ENCODE results near the gene ASPHD2.
A peak's percentile ranks its signal among the peaks of the same experiment; 100 is the strongest.

Gene ASPHD2, protein sequence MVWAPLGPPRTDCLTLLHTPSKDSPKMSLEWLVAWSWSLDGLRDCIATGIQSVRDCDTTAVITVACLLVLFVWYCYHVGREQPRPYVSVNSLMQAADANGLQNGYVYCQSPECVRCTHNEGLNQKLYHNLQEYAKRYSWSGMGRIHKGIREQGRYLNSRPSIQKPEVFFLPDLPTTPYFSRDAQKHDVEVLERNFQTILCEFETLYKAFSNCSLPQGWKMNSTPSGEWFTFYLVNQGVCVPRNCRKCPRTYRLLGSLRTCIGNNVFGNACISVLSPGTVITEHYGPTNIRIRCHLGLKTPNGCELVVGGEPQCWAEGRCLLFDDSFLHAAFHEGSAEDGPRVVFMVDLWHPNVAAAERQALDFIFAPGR

DNA sequence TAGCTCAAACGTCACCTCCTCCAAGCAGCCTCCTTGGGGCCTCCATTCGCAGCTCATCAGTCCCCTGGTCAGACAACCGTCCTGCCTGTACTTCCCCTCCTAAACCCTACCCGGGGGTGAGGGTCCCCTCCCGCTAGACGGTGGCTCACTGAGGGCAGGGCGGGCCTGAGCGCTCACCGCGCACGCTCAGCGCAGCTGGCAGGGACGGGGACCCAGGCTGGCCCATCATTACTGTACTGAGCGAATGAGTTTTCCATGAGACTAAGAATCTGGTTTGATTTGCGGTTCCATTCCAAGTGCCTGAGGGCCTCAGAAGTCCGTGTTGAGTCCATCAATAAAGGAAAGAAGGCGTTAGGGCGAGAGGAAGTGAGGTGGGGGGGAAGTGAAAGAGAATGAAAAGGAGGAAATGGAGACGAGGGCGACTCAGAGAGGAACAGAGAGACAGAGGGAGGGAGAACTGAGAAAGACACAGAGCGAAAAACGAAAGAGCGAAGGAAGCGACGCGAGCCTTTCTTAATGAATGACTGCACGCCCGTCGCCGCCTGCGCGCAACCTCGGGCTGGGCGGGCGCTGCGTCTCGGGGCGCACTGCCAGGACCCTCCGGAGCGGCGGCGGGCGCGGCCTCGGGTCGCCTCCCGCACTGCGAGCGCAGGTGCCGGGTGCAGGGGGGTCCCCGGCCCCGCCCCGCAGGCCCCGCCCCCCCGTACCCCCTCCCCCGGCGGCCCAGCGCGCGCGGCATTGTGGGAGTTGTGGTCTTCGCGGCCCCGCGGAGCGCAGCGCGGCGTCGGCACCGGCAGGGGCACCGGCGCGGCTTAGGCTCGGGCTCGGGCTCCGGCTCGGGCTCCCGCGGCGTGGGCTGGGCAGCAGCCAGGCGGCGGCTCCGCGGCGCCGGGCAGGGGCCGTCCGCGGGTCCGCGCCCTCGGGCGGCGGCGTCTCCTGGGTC lies at the start of gene ASPHD2:
TSS of gene ASPHD2 (plus strand) at position 746 of the 943 bp plus-strand sequence. CDS start 4,356 bp downstream, outside the sequence.
- Mint-ChIP-seq H3K27me3 (no peaks in the 10 kb centered on the region), H3K4me1 (peaks cover 51% of the 10 kb centered on the region), H3K4me3 (peak within 1 kb of the TSS; percentile 99), H3K36me3 (no peaks in the 10 kb centered on the region), H3K27ac (peak within 1 kb of the TSS; percentile 99), H3K9me3 (no peaks in the 10 kb centered on the region)

DNA sequence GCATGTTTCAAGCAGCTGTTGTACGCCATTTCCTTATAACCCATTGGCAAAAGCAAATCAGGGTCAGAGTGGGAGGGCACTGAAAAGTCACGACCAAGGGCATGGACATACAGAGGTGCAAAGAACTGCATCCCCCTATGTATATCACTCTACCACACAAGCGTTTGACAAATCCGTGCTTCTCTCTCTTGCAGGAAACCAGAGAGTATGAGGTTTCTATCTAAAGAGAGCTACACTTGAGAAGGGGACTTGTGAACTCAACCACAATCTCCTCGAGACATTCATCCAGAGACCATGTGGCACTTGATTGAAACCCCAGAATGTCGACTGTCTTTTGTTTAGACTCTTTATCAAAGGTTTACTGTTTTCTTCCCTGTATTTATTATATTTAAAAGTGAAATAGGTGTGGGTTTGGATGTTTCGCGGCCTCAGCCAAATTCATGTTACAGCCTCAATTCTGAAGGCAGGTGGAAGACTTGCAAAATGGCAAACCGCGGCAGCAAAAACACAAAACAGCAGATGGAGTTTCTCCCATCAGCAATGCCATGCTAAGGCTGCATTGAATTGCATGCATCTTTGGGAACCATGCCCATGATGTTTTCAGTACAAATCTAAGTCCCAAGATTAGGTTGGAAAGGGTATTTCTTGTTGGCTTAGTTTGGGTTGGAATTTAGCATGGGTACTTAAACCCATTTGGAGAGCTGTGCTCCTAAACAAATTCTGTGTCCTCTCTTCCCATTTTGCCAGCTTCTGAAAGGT lies 48.8 kb upstream of the ASPHD2 start:
- H3K4me1 Mint-ChIP-seq = peaks cover 7% of the 10 kb centered on the region
- no peak overlapping the region for H3K4me3 Mint-ChIP-seq
- H3K9me3 Mint-ChIP-seq = no peaks in the 10 kb centered on the region

DNA sequence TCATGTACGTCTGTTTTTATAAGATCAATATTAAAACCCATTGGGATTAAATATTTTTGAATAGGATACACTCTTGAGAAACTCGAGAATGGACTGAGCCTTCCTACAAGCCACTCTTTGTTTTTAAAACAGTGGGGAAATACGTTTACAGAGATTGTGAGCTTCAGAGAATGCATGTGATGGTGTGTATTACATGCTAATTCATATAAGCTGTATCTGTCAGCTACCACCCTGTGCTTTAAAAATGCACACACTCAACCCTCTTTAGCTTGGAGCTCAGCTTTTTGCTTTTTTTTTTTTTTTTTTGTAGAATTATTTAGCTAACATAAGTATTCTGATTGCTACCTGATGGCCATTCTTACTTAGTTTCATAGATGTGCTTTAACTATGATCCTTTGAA lies 46.3 kb upstream of the ASPHD2 start:
- no peaks in the 10 kb centered on the region for H3K4me1 Mint-ChIP-seq

More for the DNA sequence above, 48.8 kb upstream of the ASPHD2 start:
- no peaks in the 10 kb centered on the region for H3K36me3 Mint-ChIP-seq
- H3K27me3 Mint-ChIP-seq = peaks cover 11% of the 10 kb centered on the region
- no peak overlapping the region for H3K27ac Mint-ChIP-seq

DNA sequence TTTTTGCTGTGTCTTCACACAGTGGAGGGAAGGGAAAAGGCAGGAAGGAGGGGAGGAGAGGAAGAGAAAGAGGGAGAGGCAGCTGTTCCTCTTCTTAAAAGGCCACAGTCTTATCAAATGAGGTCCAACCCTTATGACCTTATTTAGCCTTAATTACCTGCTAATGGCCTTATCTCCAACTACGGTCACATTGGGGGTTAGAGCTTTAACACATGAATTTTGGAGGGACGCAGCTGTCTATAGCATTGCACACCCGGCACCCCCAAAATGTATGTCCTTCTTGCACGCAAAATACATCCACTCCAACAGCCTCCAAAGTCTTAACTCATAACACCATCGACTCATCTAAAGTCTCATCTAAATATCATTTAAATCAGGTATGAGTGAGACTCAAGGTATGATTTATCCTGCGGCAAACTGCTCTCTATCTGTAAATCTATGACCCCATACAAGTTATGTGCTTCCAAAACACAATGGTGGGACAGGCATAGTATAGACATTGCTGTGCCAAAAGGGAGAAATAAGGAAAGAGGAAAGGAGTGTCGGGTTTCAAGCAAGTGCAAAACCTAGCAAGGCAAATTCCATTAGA lies 45.0 kb upstream of the ASPHD2 start:
- H3K36me3 Mint-ChIP-seq = no peaks in the 10 kb centered on the region
- H3K4me1 Mint-ChIP-seq = no peaks in the 10 kb centered on the region
- H3K27me3 Mint-ChIP-seq = peaks cover 11% of the 10 kb centered on the region
- H3K4me3 Mint-ChIP-seq = no peak overlapping the region
- no peak overlapping the region for H3K27ac Mint-ChIP-seq
- no peaks in the 10 kb centered on the region for H3K9me3 Mint-ChIP-seq

More for the DNA sequence above, 46.3 kb upstream of the ASPHD2 start:
- H3K4me3 Mint-ChIP-seq = no peak overlapping the region
- H3K27ac Mint-ChIP-seq = no peak overlapping the region
- no peaks in the 10 kb centered on the region for H3K36me3 Mint-ChIP-seq
- H3K9me3 Mint-ChIP-seq = no peaks in the 10 kb centered on the region
- peaks cover 11% of the 10 kb centered on the region for H3K27me3 Mint-ChIP-seq

DNA sequence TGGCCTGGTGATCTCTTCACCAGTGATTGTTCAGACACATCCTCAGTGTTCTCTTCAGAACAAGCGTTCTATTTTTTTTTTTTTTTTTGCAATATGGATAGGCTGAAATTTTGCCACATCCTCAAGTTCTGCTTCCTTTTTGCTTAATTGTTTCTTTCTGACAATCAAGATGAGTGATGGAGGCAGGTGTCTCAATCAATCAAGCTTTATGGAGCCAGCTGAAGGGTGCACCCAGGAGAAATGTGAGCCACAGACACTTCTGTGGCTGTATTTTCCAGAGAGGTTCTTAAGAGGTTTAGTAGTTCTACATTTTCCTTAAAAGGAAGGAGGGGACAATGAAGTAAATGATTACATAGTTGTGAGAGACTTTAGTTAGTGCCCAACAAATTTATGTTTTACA lies 43.9 kb upstream of the ASPHD2 start:
- H3K9me3 Mint-ChIP-seq = no peaks in the 10 kb centered on the region
- no peak overlapping the region for H3K4me3 Mint-ChIP-seq
- H3K27ac Mint-ChIP-seq = no peak overlapping the region
- no peaks in the 10 kb centered on the region for H3K36me3 Mint-ChIP-seq
- H3K27me3 Mint-ChIP-seq = peaks cover 11% of the 10 kb centered on the region
- no peaks in the 10 kb centered on the region for H3K4me1 Mint-ChIP-seq

DNA sequence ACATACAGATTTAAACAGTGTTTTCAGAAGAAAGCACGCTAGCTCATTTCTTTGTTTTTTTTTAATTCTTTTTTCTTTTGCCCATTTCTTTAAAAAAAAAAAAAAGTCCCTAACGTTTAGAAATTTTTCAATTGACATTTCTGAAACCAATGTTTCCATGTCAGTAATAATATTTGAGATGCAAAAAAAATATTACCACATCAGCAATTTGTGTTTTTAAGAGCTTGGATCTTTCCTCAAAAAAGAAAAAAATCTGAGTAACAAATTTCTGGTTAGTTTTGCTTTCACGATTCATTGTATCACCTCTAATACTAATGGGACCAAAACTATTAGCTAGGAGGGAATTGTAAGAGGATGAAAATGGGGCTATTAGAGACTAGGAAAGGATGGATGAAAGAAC lies 39.9 kb upstream of the ASPHD2 start:
- Mint-ChIP-seq H3K4me3 (no peak overlapping the region), H3K36me3 (no peaks in the 10 kb centered on the region), H3K27me3 (peaks cover 7% of the 10 kb centered on the region), H3K9me3 (no peaks in the 10 kb centered on the region), H3K27ac (no peak overlapping the region), H3K4me1 (no peaks in the 10 kb centered on the region)

DNA sequence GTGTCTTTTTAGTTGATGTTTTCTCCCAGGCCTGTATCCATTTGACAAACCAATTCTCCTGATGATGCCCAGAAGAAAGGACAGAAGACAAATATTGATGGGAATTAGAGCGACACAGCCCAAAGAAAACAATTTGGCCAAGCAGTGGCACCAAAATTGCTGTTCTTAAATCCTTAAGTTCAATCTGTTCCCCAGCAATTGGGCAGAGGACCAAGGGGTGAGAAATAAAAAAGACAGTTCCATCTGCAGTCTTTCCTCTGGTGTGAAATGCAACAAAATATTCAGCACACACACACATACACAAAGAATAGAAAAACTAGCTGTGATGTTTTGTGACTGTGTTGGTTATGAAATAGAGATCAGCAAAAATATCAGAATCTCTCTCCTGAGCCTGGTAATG lies 38.0 kb upstream of the ASPHD2 start:
- H3K4me3 Mint-ChIP-seq = no peak overlapping the region
- H3K36me3 Mint-ChIP-seq = no peaks in the 10 kb centered on the region
- no peaks in the 10 kb centered on the region for H3K4me1 Mint-ChIP-seq
- H3K27ac Mint-ChIP-seq = no peak overlapping the region
- no peaks in the 10 kb centered on the region for H3K9me3 Mint-ChIP-seq
- peaks cover 3% of the 10 kb centered on the region for H3K27me3 Mint-ChIP-seq

DNA sequence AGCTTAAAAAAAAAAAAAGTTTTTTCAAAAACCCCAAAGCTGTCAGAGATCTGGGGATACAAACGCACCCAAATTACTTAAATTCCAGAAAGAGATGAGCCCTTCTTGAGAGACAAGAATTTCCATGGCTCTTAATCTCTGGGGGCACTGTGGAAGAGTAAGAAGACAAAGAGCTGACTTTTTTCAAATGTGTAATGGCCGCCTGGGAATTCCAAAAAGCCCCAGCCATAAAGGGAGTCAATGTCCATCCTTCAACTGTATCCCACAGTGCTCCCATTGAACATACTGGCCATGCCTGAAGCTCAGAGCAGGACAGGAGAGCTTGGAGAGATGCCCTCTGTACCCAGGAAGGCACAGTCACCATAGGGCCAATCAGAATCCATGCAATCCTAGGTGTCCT lies 37.4 kb upstream of the ASPHD2 start:
- Mint-ChIP-seq H3K4me3 (no peak overlapping the region), H3K9me3 (no peaks in the 10 kb centered on the region), H3K36me3 (no peaks in the 10 kb centered on the region), H3K4me1 (no peaks in the 10 kb centered on the region), H3K27me3 (peaks cover 1% of the 10 kb centered on the region), H3K27ac (no peak overlapping the region)

DNA sequence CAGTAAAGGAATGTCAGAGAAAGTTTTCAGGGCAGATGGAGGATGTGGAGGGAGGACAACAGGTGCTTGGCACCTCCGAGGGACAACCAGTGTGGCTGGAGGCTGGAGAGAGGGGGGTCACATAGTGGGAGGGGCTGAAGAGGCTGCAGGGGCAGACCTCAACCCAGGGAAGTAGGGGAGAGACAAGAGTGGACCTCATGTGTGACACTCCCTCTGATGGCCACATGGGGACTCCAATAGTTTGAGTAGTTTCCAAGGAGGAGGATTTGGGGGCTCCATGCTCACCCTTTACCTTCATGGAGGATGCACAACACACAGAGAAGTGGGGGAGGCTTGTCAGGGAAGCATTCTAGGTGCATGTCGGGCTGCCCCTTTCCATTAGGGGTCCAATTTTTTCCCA lies 35.1 kb upstream of the ASPHD2 start:
- Mint-ChIP-seq H3K4me1 (no peaks in the 10 kb centered on the region), H3K27ac (no peak overlapping the region), H3K4me3 (no peak overlapping the region), H3K36me3 (no peaks in the 10 kb centered on the region), H3K9me3 (no peaks in the 10 kb centered on the region), H3K27me3 (peaks cover 1% of the 10 kb centered on the region)

DNA sequence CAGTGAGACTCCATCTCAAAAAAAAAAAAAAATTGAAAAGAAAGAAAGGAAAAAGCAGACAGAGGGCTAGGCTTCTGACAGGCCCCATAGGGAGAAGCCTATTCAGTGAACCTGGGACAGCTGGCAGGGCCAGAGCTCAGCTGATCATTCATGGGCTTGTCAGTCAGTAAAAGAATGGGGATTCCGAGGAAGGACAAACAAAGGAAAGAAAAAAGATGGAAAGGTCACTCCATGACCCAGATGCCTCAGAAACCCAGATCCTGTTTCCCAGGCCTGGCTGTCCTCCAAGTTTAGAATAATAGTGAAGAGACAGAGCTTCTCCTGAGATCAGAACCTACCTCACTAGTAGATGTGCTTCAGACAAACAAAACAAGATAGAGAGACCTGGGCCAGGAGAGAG lies 34.3 kb upstream of the ASPHD2 start:
- Mint-ChIP-seq H3K36me3 (no peaks in the 10 kb centered on the region), H3K4me1 (no peaks in the 10 kb centered on the region), H3K27ac (no peak overlapping the region), H3K9me3 (no peaks in the 10 kb centered on the region), H3K4me3 (no peak overlapping the region), H3K27me3 (peaks cover 1% of the 10 kb centered on the region)

DNA sequence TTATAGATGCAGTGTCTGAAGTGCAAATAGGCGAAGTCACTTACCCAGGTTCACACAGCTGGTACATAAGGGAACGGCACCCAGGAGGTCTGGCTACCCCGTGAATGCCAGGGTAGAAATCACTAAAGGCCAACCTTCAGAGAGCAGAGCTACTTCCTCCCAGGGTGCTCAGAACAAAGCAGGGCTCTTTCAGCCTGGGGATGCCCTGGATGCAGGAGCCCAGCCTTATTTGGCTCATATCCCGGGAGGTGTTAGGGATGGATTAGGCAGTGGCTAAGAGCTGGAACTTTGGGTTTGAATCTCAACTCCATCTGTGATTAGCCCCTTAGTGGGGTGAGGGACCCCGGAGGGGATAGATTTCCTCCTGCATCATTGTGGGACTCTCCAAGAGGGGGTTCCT lies 33.1 kb upstream of the ASPHD2 start:
- Mint-ChIP-seq H3K36me3 (no peaks in the 10 kb centered on the region), H3K27me3 (peaks cover 1% of the 10 kb centered on the region), H3K9me3 (no peaks in the 10 kb centered on the region), H3K27ac (no peak overlapping the region), H3K4me1 (no peaks in the 10 kb centered on the region), H3K4me3 (no peak overlapping the region)

DNA sequence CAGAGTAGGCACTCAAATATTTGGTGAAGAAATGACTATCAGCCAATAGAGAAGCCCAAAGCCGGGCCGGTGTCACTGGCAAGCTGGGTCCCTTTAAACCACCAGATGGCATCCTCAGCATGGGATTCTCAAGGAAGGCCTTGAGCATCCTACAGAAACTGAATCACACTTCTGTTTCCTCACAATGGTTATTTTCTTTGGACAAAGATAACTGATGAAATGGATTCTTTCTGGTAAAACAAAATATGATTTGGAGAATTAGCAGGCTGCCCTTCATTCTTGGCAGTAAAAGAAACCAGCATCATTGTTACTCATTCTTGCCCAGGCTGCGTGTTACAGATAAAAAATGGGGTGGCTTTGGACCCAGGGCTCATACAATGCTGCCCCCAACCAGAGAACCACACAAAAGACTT lies 30.3 kb upstream of the ASPHD2 start:
- H3K9me3 Mint-ChIP-seq = no peaks in the 10 kb centered on the region
- H3K4me1 Mint-ChIP-seq = peaks cover 5% of the 10 kb centered on the region
- no peak overlapping the region for H3K4me3 Mint-ChIP-seq
- H3K27me3 Mint-ChIP-seq = peaks cover 1% of the 10 kb centered on the region
- no peak overlapping the region for H3K27ac Mint-ChIP-seq
- H3K36me3 Mint-ChIP-seq = no peaks in the 10 kb centered on the region

DNA sequence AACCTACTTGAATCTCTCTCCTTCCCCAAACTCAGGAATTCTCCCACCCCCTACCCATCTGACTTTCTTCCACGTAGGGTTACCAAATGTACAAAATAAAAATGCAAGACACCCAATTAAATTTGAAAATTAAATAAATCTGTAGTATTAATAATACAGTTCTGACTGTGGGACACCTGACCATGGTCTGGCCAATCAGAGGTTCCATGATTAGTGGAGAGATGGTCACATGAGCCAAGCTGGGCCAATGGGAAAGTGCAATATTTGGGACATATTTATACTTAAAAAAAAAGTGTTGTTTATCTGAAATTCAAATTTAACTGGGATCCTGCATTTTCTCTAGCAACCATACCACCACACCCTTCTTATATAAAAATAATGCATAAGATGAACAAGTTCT lies 29.8 kb upstream of the ASPHD2 start:
- Mint-ChIP-seq H3K27ac (no peak overlapping the region), H3K36me3 (no peaks in the 10 kb centered on the region), H3K4me1 (peaks cover 9% of the 10 kb centered on the region), H3K9me3 (no peaks in the 10 kb centered on the region), H3K4me3 (no peak overlapping the region), H3K27me3 (peaks cover 1% of the 10 kb centered on the region)

DNA sequence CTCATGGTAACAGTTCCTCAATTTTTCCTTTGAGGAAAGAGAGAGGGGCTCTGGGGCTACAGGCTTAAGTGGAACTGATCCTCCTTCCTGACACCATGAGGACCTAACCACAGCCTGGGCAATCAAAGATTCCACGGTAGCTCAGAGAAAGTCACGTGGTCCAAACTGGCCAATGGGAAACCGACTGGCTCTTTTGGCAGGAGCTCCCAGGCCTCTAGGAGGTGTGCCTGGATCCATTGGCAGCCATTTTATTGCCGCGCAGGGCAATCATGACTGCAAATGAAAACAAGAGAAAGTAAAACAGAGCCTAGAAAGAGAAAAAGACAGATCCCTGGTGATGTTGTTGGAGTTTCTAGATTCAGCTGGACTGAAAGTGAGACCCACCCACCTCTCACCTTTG lies 27.3 kb upstream of the ASPHD2 start:
- H3K4me1 Mint-ChIP-seq = peaks cover 15% of the 10 kb centered on the region
- no peaks in the 10 kb centered on the region for H3K36me3 Mint-ChIP-seq
- no peak overlapping the region for H3K27ac Mint-ChIP-seq

DNA sequence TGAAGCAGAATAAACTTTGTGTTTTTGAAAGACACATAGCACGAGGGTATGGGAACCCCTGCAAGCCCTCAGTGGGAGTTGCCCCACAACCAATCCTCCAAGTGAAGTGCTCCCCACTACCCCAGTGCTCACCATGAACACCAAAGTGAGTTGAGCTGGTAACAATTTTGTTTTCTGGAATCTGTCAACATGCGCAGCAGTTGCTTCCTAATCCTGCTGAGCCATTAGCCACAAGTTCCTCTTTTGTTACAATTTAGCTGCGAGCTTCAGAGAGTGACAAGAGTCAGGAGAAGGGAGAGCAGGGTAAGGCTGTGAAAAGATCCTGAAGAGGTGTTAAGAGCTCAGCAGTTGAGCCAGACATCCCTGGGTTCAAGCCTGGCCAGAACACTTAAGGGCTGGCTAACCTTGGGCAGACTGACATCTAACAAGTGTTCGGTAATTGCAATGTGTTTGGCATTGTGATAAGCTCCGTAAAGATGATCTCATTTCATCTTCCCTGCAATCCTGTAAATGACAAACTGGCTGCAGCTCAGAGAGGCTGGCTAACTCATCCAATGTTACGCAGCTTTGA lies 24.1 kb upstream of the ASPHD2 start:
- Mint-ChIP-seq H3K4me3 (no peak overlapping the region), H3K9me3 (no peaks in the 10 kb centered on the region), H3K36me3 (no peaks in the 10 kb centered on the region), H3K4me1 (peaks cover 15% of the 10 kb centered on the region), H3K27ac (peak overlapping the region; percentile 51), H3K27me3 (peaks cover 2% of the 10 kb centered on the region)

More for the DNA sequence above, 27.3 kb upstream of the ASPHD2 start:
- H3K4me3 Mint-ChIP-seq = no peak overlapping the region
- H3K27me3 Mint-ChIP-seq = peaks cover 2% of the 10 kb centered on the region
- no peaks in the 10 kb centered on the region for H3K9me3 Mint-ChIP-seq

Measured in activated naive CD4-positive, alpha-beta T cell treated with anti-CD3 and anti-CD28 coated beads, Interleukin-2, amount 50 U/mL, for 24 hours (primary cell).